Activated CD4-positive, alpha-beta T cell treated with anti-CD3 and anti-CD28 coated beads, Interleukin-2, amount 50 U/mL, for 16 hours (primary cell): ENCODE measurements around the gene ACAA2.
A peak's percentile ranks its signal among the peaks of the same experiment; 100 is the strongest.

Experiments
- DNase-seq: peaks from one replicate; pipeline ENCODE4 v3.0.0-alpha.2; 2020

ACAA2 gene, protein sequence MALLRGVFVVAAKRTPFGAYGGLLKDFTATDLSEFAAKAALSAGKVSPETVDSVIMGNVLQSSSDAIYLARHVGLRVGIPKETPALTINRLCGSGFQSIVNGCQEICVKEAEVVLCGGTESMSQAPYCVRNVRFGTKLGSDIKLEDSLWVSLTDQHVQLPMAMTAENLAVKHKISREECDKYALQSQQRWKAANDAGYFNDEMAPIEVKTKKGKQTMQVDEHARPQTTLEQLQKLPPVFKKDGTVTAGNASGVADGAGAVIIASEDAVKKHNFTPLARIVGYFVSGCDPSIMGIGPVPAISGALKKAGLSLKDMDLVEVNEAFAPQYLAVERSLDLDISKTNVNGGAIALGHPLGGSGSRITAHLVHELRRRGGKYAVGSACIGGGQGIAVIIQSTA

GRCh38 chr18:49813319-49814146 is at the start of gene ACAA2:
Gene ACAA2 (minus strand): TSS chr18:49813533. CDS start chr18:49813484, 49 bp downstream.
- peak; percentile 89 for DNase-seq

DNA sequence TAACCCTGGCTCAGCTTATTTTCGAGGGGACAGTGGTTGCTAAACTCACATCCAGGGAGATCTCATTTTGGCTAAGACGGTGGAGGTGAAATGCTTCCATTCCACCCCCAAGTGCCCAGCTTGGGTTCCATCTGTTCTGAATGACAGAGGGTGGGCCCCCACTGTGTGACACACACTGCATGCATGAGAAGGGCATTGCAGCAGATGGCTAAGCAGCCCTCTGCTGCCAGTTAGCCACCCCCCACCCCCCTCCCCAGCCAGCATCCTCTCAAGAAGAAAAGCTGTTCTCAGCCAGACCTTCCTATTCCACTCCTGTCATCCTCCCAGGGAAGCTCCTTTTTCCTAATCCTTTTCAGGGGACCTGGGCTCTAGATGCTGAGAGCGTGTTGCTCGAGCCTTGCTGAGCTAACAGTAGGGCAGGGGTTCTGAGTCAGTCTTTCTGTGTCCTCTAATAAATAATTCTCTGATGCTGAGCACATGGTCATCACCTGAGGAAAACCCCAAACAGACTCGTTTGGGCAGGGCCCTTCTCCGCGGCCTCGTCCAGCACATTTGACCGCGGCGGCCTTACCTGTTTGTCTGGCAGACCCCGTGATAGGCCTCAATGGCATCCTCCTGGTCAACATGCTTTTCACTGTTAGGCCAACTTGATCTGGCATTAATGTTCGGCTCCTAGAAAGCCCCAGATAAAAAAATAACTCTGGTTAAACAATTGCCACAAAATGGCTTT is 49.5 kb upstream of the ACAA2 start:
- no peak for DNase-seq

- DNase-seq = peak; percentile 15
These were observed 48.3 kb upstream of the ACAA2 start for GRCh38 chr18:49861659-49862058.

GRCh38 chr18:49859725-49860124 is 46.4 kb upstream of the ACAA2 start:
- DNase-seq = no peak

- DNase-seq = no peak
These were observed 45.7 kb upstream of the ACAA2 start for GRCh38 chr18:49859021-49859359.

DNA sequence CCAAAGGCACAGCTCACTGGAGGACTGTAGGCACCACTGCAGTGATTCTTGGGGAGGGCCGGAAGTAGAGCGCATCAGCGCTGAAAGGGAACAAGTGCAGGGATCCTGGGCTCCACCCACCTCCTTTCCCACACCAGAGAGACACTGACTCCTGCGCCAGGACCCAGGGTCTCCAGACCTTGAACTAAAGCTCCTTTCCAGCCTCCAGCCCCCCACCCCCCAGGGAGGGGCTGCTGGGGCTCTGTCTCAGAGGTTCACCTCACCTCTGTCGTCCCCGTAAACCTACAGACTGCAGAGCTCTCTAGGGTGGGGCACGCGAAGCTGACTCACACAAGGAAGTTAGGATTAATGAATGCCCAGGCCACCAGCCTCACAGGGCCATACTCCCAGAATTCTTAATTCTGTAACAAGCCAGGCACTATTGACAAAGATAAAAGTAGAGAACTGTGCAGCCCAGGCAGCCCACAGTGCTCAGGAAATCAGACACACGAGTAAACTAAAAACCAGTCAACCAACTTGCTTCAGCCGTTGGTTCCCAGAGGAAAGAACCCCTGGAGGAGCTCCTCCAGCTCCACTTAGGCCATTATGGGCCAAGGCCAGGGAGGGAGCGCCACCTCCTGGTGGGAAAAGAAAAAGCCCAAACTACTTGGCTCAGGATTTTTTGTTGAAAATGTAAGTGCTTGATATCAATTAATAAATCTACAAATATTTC is 45.1 kb upstream of the ACAA2 start:
- peak; percentile 52 for DNase-seq

GRCh38 chr18:49857708-49858107 is 44.4 kb upstream of the ACAA2 start:
- no peak for DNase-seq

DNA sequence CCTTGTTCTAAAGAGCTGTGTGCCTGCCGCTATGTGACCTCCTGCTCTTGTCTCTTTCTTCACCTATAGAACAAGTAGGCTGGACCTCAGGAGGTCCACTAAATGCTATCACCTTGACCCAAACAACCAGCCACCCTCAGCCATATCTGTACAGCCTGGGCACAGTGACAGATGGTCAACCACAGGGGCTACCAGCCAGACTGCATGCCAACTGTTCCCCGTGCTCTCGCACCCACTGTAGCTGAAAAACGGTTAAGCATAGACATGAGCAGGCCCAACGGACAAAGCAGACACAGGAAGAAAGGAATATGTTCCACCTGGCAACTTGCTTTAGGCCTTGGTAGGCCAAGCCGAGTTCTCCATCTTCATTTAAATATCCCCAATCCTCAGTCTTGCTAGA is 43.2 kb upstream of the ACAA2 start:
- no peak for DNase-seq

DNA sequence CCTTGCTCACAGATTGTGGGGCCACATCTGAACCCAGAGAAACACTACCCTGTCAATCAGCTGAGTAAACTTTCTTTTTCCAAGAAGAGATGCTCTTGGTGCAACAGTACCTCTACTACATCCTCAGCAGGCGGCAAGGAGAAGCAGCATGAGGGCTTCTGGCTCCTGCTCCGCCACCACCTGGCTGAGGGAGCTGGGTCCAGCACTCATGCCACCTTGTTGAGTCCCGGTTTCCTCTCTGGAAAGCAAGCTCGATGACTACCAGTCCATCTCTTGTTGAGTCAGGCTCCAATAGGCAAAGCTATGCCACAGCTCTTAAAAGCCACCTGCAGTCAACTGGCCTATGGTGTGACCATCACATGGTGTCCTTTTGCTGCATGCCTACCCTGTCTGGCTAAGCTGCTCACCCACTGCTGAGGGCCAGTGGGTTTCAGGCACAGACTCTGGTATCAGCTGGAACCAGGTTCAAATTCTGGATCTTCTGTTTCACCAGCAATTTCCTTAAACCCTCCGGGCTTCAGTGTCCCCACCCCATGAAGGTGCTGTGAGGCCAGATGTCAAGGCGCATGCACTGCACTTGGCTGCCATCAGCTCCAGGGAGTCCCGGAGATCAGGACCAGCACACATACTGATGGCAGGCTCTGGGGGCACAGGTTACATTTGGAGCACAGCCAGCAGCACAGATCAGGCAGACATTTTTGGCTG is 42.5 kb upstream of the ACAA2 start:
- DNase-seq = no peak

DNA sequence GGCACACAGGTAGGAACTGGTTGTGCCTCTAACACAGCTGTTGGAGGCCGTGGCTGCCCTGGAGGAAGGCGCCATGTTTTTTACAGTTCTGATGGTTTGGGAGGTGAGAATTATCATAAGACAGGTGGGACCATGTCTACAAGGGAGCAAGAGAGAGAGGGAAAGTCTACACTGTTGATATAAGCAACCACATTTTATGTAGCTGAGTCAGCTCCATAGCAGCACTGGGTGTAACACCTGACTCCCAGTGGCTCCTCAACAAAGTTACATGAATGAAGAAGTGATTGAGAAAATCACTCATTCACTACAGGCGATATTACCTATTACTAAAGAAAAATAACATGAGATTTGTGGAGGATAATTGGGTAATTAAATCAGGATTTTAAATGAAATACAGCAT is 41.3 kb upstream of the ACAA2 start:
- no peak for DNase-seq

GRCh38 chr18:49853436-49853835 is 40.1 kb upstream of the ACAA2 start:
- DNase-seq = no peak

GRCh38 chr18:49853011-49853410 is 39.7 kb upstream of the ACAA2 start:
- no peak for DNase-seq

- no peak for DNase-seq
These were observed 38.3 kb upstream of the ACAA2 start for GRCh38 chr18:49851624-49852023.

GRCh38 chr18:49850636-49851035 is 37.3 kb upstream of the ACAA2 start:
- DNase-seq = no peak

DNA sequence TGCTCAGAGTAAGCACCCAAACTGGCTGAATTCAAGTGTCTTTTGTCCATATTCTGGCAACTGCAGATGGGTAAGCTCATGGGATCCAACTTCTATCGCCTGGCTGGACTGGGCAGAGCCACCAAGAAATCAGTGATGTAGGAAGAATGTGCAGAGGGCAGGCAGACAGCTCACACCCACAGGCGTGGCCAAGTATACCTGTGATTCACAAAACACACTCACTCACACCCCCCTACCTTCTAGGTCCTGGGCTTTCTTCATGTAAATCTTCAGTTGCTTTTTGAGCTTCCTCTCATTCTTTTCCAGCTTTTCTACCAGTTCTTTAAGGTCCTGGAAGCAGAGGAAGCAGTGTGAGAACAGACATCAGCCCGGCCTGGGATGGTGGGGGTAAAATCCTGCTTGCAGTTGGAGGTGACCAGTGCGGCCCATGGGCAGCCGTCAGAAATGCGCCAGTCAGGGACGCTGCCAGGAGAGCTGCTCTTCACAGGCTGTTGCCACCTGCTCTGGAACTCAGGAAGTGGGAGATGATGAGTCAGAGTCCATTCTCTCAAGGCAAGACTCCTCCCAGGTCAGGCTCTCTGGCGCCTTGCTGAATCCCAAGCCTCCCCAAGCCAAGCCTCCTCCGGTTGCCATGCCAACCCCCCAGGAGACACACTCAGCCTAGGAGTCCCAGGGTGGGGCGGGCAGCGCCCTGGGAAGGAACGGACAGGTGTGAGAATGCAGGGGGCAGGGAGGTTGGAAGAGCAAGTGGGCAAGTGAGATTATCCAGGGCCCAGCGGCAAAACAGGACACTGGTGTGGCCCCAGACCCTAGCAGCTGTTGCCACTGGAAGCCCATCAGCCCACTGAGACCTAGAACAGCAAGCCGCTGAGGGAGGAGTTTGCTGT is 36.2 kb upstream of the ACAA2 start:
- DNase-seq = no peak

DNA sequence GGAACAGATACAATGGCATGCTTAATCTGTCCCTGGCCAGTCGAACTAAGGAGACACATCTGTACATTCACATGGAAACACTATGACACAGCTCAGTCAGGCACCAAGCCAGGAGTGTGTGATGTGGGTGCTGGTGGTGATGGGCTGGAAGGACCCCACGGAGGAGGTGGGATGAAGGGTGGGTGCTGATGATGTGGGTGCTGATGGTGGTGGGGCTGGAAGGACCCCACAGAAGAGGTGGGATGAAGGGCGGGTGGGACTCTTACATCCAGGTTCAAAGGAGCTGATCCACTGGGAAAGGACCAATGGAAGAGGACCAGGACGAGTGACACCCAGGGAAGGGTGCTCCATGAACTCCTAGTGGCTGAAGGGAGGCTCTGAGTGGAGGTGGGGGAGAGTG is 34.8 kb upstream of the ACAA2 start:
- no peak for DNase-seq

- no peak for DNase-seq
These were observed 34.2 kb upstream of the ACAA2 start for GRCh38 chr18:49847524-49847923.

GRCh38 chr18:49846718-49847470 is 33.6 kb upstream of the ACAA2 start:
- no peak for DNase-seq

- DNase-seq = no peak
These were observed 33.0 kb upstream of the ACAA2 start for GRCh38 chr18:49846361-49846662.

GRCh38 chr18:49845629-49846360 is 32.5 kb upstream of the ACAA2 start:
- no peak for DNase-seq
